GM10847 (cell line): ENCODE results near the gene UNC13C.

Experiments used
- POLR2A ChIP-seq: IDR thresholded peaks from 2 replicates; pipeline ENCODE4 v1.6.1; 2011; ENCODE audit not compliant: insufficient read length; ENCODE audit errors: extremely low read depth

Gene UNC13C

GRCh38 chr15:54307252-54307902 is 329.1 kb downstream of the UNC13C start:
- no peak for TF ChIP-seq POLR2A

- TF ChIP-seq POLR2A: no peak
Measured at GRCh38 chr15:54307926-54308325, 329.7 kb downstream of the UNC13C start.

GRCh38 chr15:54312528-54312927 is 334.3 kb downstream of the UNC13C start:
- TF ChIP-seq POLR2A: no peak

GRCh38 chr15:54321426-54321825 is 343.2 kb downstream of the UNC13C start:
- TF ChIP-seq POLR2A: no peak

- no peak for TF ChIP-seq POLR2A
Measured at GRCh38 chr15:54322341-54322740, 344.1 kb downstream of the UNC13C start.

GRCh38 chr15:54345301-54345700 is 367.1 kb downstream of the UNC13C start:
- TF ChIP-seq POLR2A: no peak

- TF ChIP-seq POLR2A: no peak
Measured at GRCh38 chr15:54345827-54346226, 367.6 kb downstream of the UNC13C start.

GRCh38 chr15:54347082-54347827 is 369.0 kb downstream of the UNC13C start:
- no peak for TF ChIP-seq POLR2A

GRCh38 chr15:54353726-54354125 is 375.5 kb downstream of the UNC13C start:
- no peak for TF ChIP-seq POLR2A

GRCh38 chr15:54354341-54354740 is 376.1 kb downstream of the UNC13C start:
- TF ChIP-seq POLR2A: no peak

- TF ChIP-seq POLR2A: no peak
Measured at GRCh38 chr15:54364961-54365360, 386.7 kb downstream of the UNC13C start.

GRCh38 chr15:54373332-54373731 is 395.1 kb downstream of the UNC13C start:
- no peak for TF ChIP-seq POLR2A

- no peak for TF ChIP-seq POLR2A
Measured at GRCh38 chr15:54374184-54374952, 396.1 kb downstream of the UNC13C start.

- no peak for TF ChIP-seq POLR2A
Measured at GRCh38 chr15:54387799-54388198, 409.6 kb downstream of the UNC13C start.

GRCh38 chr15:54388746-54389145 is 410.5 kb downstream of the UNC13C start:
- TF ChIP-seq POLR2A: no peak

GRCh38 chr15:54410481-54410880 is 432.2 kb downstream of the UNC13C start:
- no peak for TF ChIP-seq POLR2A
